Mammary epithelial cell (primary cell): ENCODE measurements around the gene SANBR.

Source experiments
- EZH2 ChIP-seq: IDR thresholded peaks from 2 replicates; pipeline ENCODE4 v1.6.1; 2012; ENCODE audit warnings: low read length, inconsistent platforms, borderline replicate concordance
- TF ChIP-seq, protein P1 (sequence below), 2 donors: IDR thresholded peaks in 1 of 2; conservative IDR thresholded peaks in 1 of 2; 2 replicates each; pipeline ENCODE4 v1.5.1; 2011 to 2012; ENCODE audit warnings: inconsistent platforms in 2 of 2, low read length in 2 of 2, mild to moderate bottlenecking in 2 of 2, control low read depth in 1 of 2, low read depth in 1 of 2; ENCODE audit not compliant: insufficient read depth in 1 of 2; ENCODE audit errors: extremely low read depth in 1 of 2

- TF ChIP-seq, protein P1, sequence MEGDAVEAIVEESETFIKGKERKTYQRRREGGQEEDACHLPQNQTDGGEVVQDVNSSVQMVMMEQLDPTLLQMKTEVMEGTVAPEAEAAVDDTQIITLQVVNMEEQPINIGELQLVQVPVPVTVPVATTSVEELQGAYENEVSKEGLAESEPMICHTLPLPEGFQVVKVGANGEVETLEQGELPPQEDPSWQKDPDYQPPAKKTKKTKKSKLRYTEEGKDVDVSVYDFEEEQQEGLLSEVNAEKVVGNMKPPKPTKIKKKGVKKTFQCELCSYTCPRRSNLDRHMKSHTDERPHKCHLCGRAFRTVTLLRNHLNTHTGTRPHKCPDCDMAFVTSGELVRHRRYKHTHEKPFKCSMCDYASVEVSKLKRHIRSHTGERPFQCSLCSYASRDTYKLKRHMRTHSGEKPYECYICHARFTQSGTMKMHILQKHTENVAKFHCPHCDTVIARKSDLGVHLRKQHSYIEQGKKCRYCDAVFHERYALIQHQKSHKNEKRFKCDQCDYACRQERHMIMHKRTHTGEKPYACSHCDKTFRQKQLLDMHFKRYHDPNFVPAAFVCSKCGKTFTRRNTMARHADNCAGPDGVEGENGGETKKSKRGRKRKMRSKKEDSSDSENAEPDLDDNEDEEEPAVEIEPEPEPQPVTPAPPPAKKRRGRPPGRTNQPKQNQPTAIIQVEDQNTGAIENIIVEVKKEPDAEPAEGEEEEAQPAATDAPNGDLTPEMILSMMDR (conservative IDR thresholded peaks at IDR 0.05 in 1 of 2, IDR thresholded peaks at IDR 0.05 in 1 of 2; ENCODE audit: extremely low read depth in 1 of 2, insufficient read depth in 1 of 2, low read depth in 1 of 2, low read length in 2 of 2), result no peak
- TF ChIP-seq EZH2, result no peak
Observed at GRCh38 chr2:61042807-61043206, 22.9 kb upstream of the SANBR start.
